Natural killer cell (primary cell): Measurements from ENCODE around the gene DNMBP. TPM values are rescaled to one million over a fixed set of nuclear protein-coding genes. Genes with fewer than 3 reads are reported as not detected.

Experiments
- ATAC-seq, 3 donors: fragments of 150-1000 bp in 2 of 3; fragments of 200-7000 bp in 1 of 3; cut with Tn5 transposase; 1 replicate in 1 of 3; 2 replicates in 2 of 3; pipeline ENCODE4 v1.10.0; 2021; ENCODE audit warnings: mild to moderate bottlenecking in 2 of 3, moderate library complexity in 2 of 3
- DNase-seq, 2 donors: peaks; one replicate each; pipeline versions ENCODE4 v3.0.0 to v3.0.0-alpha.2; 2013 to 2021; ENCODE audit warnings: mixed read lengths in 1 of 2
- H3K27ac ChIP-seq: one replicate; pipeline ENCODE4 v1.5.1; 2013; ENCODE audit warnings: mild to moderate bottlenecking, low read length
- H3K27me3 ChIP-seq: one replicate; pipeline ENCODE4 v1.6.1; 2013; ENCODE audit warnings: low read length; ENCODE audit not compliant: control insufficient read depth, insufficient read depth
- H3K36me3 ChIP-seq: one replicate; pipeline ENCODE4 v1.6.1; 2013; ENCODE audit warnings: low read length; ENCODE audit not compliant: control insufficient read depth, insufficient read depth
- H3K4me1 ChIP-seq: one replicate; pipeline ENCODE4 v1.6.1; 2013; ENCODE audit warnings: low read length; ENCODE audit not compliant: control insufficient read depth, insufficient read depth
- H3K4me3 ChIP-seq: one replicate; pipeline ENCODE4 v1.5.1; 2013; ENCODE audit warnings: low read length
- H3K9me3 ChIP-seq: one replicate; pipeline ENCODE4 v1.6.1; 2013; ENCODE audit warnings: low read length; ENCODE audit not compliant: control insufficient read depth, insufficient read depth
- H3K27ac Mint-ChIP-seq, 2 donors: one replicate each; pipeline ENCODE4 v1.8.0; 2022; ENCODE audit warnings: mild to moderate bottlenecking in 2 of 2, mixed read lengths in 2 of 2, moderate library complexity in 1 of 2
- H3K27me3 Mint-ChIP-seq, 2 donors: one replicate each; pipeline ENCODE4 v1.8.0; 2022; ENCODE audit warnings: low read depth in 2 of 2, mixed read lengths in 2 of 2
- H3K36me3 Mint-ChIP-seq: one replicate; pipeline ENCODE4 v1.8.0; 2022; ENCODE audit warnings: mixed read lengths
- H3K4me1 Mint-ChIP-seq, 2 donors: one replicate each; pipeline ENCODE4 v1.8.0; 2022; ENCODE audit warnings: mixed read lengths in 2 of 2
- H3K4me3 Mint-ChIP-seq: one replicate; pipeline ENCODE4 v1.8.0; 2022; ENCODE audit warnings: mild to moderate bottlenecking, moderate library complexity, mixed read lengths
- H3K9me3 Mint-ChIP-seq, 2 donors: one replicate each; pipeline ENCODE4 v1.8.0; 2022; ENCODE audit warnings: mixed read lengths in 2 of 2
- CTCF ChIP-seq: fragments of 200-600 bp; IDR thresholded peaks from one replicate; pipeline ENCODE4 v1.8.0; 2022; ENCODE audit warnings: antibody characterized with exemption
- whole genome bisulfite sequencing: methylation state at CpG from one replicate; pipeline ENCODE4 v1.1.7; 2013; ENCODE audit warnings: missing lambda C conversion rate; ENCODE audit not compliant: insufficient coverage; 5-methylcytosine and 5-hydroxymethylcytosine counted together
- intact Hi-C: fragments of 100-400 bp; cut with micrococcal nuclease; formaldehyde crosslinking; loops from one replicate; pipeline ENCODE4 v1.14.2; 2022
- total RNA-seq, 4 donors: library from RNA; stranded (reverse); fragments of 120-200 nt in 1 of 4; gene quantifications; one replicate each; pipeline versions ENCODE4 v1.2.3 to v1.2.4, GENCODE V29; 2013 to 2022

The DNMBP gene
- total RNA-seq, 3 donors from 2014 or later (not counting 1 experiment from before 2014, with no cell fraction given), result 13.8 to 15.4 (median 14.4) TPM

GRCh38 chr10:99927721-99928280 is 81.9 kb downstream of the DNMBP start:
- no peaks in the 10 kb centered on the region for H3K36me3 ChIP-seq
- ATAC-seq (no peak), DNase-seq (no peak)
- no peaks in the 10 kb centered on the region for H3K36me3 Mint-ChIP-seq
- no peak overlapping the region for H3K27ac ChIP-seq
- no peak overlapping the region for H3K4me3 Mint-ChIP-seq
- TF ChIP-seq CTCF, result no peak
- no peaks in the 10 kb centered on the region for H3K4me1 ChIP-seq
- H3K4me1 Mint-ChIP-seq, result peaks cover 7 to 26% of the 10 kb centered on the region in 2 donors
- H3K27ac Mint-ChIP-seq, result no peak overlapping the region
- H3K4me3 ChIP-seq, result no peak overlapping the region
- H3K27me3 ChIP-seq, result no peaks in the 10 kb centered on the region
- H3K9me3 Mint-ChIP-seq, result no peaks in the 10 kb centered on the region
- no peaks in the 10 kb centered on the region for H3K27me3 Mint-ChIP-seq
- WGBS, result 81% methylated on average over 2 of the region's 3 CpGs
- intact Hi-C loops, result no loop called here
- no peaks in the 10 kb centered on the region for H3K9me3 ChIP-seq

- no peaks in the 10 kb centered on the region for H3K9me3 ChIP-seq
These were observed 82.6 kb downstream of the DNMBP start for GRCh38 chr10:99926925-99927720.

GRCh38 chr10:99924451-99925255 is 85.1 kb downstream of the DNMBP start:
- intact Hi-C loops, result no loop called here
- TF ChIP-seq CTCF, result no peak
- Histone ChIP-seq H3K4me3 (no peak overlapping the region), H3K27ac (no peak overlapping the region), H3K9me3 (no peaks in the 10 kb centered on the region), H3K4me1 (no peaks in the 10 kb centered on the region), H3K27me3 (no peaks in the 10 kb centered on the region), H3K36me3 (no peaks in the 10 kb centered on the region)
- Mint-ChIP-seq H3K36me3 (no peaks in the 10 kb centered on the region), H3K27ac (no peak overlapping the region), H3K4me3 (no peak overlapping the region), H3K27me3 (no peaks in the 10 kb centered on the region), H3K4me1 (peaks cover 4 to 15% of the 10 kb centered on the region in 2 donors), H3K9me3 (no peaks in the 10 kb centered on the region)
- ATAC-seq (no peak), DNase-seq (no peak)
- 85% methylated on average over 3 of the region's 3 CpGs for WGBS

More at GRCh38 chr10:99926925-99927720, 82.6 kb downstream of the DNMBP start:
- intact Hi-C loops, result no loop called here
- no peak overlapping the region for H3K4me3 ChIP-seq
- TF ChIP-seq CTCF, result no peak
- H3K4me1 Mint-ChIP-seq, result peaks cover 8 to 26% of the 10 kb centered on the region in 2 donors
- H3K36me3 ChIP-seq, result no peaks in the 10 kb centered on the region
- 84% methylated on average over 9 of the region's 9 CpGs for WGBS
- ATAC-seq (no peak), DNase-seq (no peak)
- no peaks in the 10 kb centered on the region for H3K4me1 ChIP-seq
- no peaks in the 10 kb centered on the region for H3K27me3 Mint-ChIP-seq
- no peak overlapping the region for H3K27ac Mint-ChIP-seq
- no peaks in the 10 kb centered on the region for H3K9me3 Mint-ChIP-seq
- H3K27ac ChIP-seq, result no peak overlapping the region
- no peak overlapping the region for H3K4me3 Mint-ChIP-seq
- no peaks in the 10 kb centered on the region for H3K36me3 Mint-ChIP-seq
- H3K27me3 ChIP-seq, result no peaks in the 10 kb centered on the region
